Upper lobe of left lung (tissue), 6 donors: ENCODE data around the gene PPP6R3. TPM values are rescaled to one million over a fixed set of nuclear protein-coding genes. Genes with fewer than 3 reads are reported as not detected.
A peak's percentile ranks its signal among the peaks of the same experiment; 100 is the strongest.

Source experiments
- ATAC-seq, 2 donors: fragments of 200-7000 bp; cut with Tn5 transposase; one replicate each; pipeline ENCODE4 v1.9.1; 2022; ENCODE audit warnings: mild to moderate bottlenecking in 2 of 2, moderate library complexity in 2 of 2; ENCODE audit not compliant: low FRiP score in 2 of 2
- DNase-seq, 2 donors: peaks; one replicate each; pipeline ENCODE4 v3.0.0-alpha.2; 2019 to 2020
- H3K27ac ChIP-seq, 4 donors: fragments of 200-600 bp; sonication (generic); one replicate each; pipeline ENCODE4 v1.5.1; 2016 to 2019
- H3K27me3 ChIP-seq, 4 donors: fragments of 200-600 bp; sonication (generic); one replicate each; pipeline ENCODE4 v1.5.1; 2017 to 2019
- H3K36me3 ChIP-seq, 4 donors: fragments of 200-600 bp; sonication (generic); one replicate each; pipeline ENCODE4 v1.5.1; 2016 to 2019
- H3K4me1 ChIP-seq, 4 donors: fragments of 200-600 bp; sonication (generic); one replicate each; pipeline ENCODE4 v1.5.1; 2018 to 2019
- H3K4me3 ChIP-seq, 4 donors: fragments of 200-600 bp; sonication (generic); one replicate each; pipeline ENCODE4 v1.5.1; 2017 to 2019; ENCODE audit warnings: mild to moderate bottlenecking in 2 of 4, moderate library complexity in 1 of 4
- H3K9me3 ChIP-seq, 4 donors: fragments of 200-600 bp; sonication (generic); one replicate each; pipeline ENCODE4 v1.5.1; 2018 to 2019
- EP300 ChIP-seq, 4 donors: sonication (generic); formaldehyde crosslinking; IDR thresholded peaks; one replicate each; pipeline ENCODE4 v1.5.1; 2017; ENCODE audit warnings: antibody characterized with exemption in 4 of 4, control low read depth in 2 of 4
- POLR2A ChIP-seq, 4 donors: fragments of 450-650 bp; IDR thresholded peaks; one replicate each; pipeline ENCODE4 v1.5.1; 2016 to 2017; ENCODE audit warnings: antibody characterized with exemption in 4 of 4, mild to moderate bottlenecking in 2 of 4
- POLR2AphosphoS5 ChIP-seq, 2 donors: sonication (generic); formaldehyde crosslinking; IDR thresholded peaks; one replicate each; pipeline ENCODE4 v1.5.1; 2017; ENCODE audit warnings: antibody characterized with exemption in 2 of 2
- WGBS, 2 donors: methylation state at CpG; one replicate each; pipeline ENCODE4 v1.1.5; 2017 to 2018; 5-methylcytosine and 5-hydroxymethylcytosine counted together
- total RNA-seq, 6 donors: library from RNA; depleted of rRNA in 4 of 6; stranded (reverse); fragments of >200 nt in 4 of 6; gene quantifications; one replicate each; pipeline versions ENCODE4 v1.1.0 to v1.2.1, GENCODE V29; 2016 to 2021
- TF ChIP-seq, protein P1 (sequence below), 6 experiments: fragments of 450-650 bp in 4 of 6; fragments of 200-600 bp in 2 of 6; sonication (generic) in 2 of 6; IDR thresholded peaks; one replicate each; pipeline ENCODE4 v1.5.1; 2016 to 2019; ENCODE audit warnings: antibody characterized with exemption in 6 of 6
- donor health status: DM: no; HTN: no; CAD: no; lungs with moderate emphysema.
- donor health status: DM: no; HTN: yes; CAD: no; lungs with severe emphysema.

PPP6R3 gene
- total RNA-seq, 6 donors from 2014 or later: 75.7 to 195 (median 114) TPM

DNA sequence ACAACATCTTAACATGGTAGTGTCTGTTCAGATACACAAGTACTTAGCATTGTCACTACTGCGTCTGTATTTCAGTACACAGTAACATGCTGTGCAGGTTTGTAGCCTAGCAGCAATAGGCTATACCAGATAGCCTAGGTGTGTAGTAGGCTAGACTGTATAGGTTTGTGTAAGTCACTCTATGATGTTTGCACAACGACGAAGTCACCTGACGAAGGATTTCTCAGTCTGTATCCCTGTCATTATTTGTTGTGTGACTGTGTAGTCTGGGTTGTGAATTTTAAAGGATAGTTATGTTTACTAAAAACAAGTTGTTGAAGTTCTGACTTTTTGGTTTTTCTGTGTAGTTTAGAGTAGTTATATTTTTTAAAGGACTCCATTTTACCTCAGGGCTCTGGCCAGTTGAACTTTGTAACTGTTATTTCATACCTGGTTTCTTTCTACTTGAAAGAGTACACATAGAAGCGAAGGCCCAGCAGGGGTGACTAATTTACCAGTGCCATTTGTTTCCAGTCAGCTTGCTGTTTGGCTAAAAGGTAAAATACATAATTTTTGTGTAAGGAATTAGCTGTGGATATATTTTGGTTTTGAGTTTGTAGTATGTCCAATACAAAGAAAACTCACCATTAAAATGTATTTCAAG lies 72.3 kb downstream of the PPP6R3 start:
- Histone ChIP-seq H3K9me3 (no peaks in the 10 kb centered on the region), H3K36me3 (peaks cover 0 to 15% (median 3%) of the 10 kb centered on the region in 4 donors), H3K27ac (no peak overlapping the region), H3K4me1 (peaks cover 23 to 62% (median 35%) of the 10 kb centered on the region in 4 donors), H3K27me3 (no peaks in the 10 kb centered on the region), H3K4me3 (no peak overlapping the region)
- 88 to 91% methylated on average over 5 of the region's 5 CpGs for WGBS, 2 donors
- TF ChIP-seq, protein P1, sequence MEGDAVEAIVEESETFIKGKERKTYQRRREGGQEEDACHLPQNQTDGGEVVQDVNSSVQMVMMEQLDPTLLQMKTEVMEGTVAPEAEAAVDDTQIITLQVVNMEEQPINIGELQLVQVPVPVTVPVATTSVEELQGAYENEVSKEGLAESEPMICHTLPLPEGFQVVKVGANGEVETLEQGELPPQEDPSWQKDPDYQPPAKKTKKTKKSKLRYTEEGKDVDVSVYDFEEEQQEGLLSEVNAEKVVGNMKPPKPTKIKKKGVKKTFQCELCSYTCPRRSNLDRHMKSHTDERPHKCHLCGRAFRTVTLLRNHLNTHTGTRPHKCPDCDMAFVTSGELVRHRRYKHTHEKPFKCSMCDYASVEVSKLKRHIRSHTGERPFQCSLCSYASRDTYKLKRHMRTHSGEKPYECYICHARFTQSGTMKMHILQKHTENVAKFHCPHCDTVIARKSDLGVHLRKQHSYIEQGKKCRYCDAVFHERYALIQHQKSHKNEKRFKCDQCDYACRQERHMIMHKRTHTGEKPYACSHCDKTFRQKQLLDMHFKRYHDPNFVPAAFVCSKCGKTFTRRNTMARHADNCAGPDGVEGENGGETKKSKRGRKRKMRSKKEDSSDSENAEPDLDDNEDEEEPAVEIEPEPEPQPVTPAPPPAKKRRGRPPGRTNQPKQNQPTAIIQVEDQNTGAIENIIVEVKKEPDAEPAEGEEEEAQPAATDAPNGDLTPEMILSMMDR (IDR thresholded peaks at IDR 0.05): no peak
- TF ChIP-seq POLR2AphosphoS5 (IDR thresholded peaks at IDR 0.05) (no peak), EP300 (IDR thresholded peaks at IDR 0.05) (no peak), POLR2A (IDR thresholded peaks at IDR 0.05) (no peak)
- ATAC-seq (no peak), DNase-seq (no peak)

DNA sequence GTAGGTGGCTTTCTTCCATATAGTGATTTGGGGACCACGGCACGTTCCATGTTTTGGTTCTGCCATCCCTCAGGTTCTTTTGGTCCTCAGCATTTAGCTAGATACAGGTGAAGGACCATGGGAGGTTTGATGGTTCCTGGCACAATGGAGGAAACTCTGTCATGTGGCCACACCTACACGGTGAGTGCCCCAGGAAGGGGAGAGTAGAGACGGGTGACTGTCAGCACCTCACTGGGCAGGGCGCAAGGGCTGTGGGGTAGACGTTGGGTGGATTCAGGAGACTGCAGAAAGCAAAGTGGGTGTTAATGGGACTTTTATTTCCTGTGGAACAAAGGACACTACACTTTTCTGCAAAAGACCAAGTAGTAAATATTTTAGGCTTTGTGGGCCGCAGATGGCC lies 73.4 kb downstream of the PPP6R3 start:
- H3K9me3 ChIP-seq: no peaks in the 10 kb centered on the region
- WGBS, 2 donors: 71 to 77% methylated on average over 6 to 7 of the region's 7 CpGs
- TF ChIP-seq EP300 (IDR thresholded peaks at IDR 0.05) (no peak), POLR2A (IDR thresholded peaks at IDR 0.05) (no peak), POLR2AphosphoS5 (IDR thresholded peaks at IDR 0.05) (no peak)
- TF ChIP-seq, protein P1 (IDR thresholded peaks at IDR 0.05): no peak
- no peak overlapping the region for H3K4me3 ChIP-seq
- peaks cover 13 to 57% (median 28%) of the 10 kb centered on the region in 4 donors for H3K4me1 ChIP-seq
- H3K27me3 ChIP-seq: no peaks in the 10 kb centered on the region
- ATAC-seq: no peak
- no peak overlapping the region for H3K27ac ChIP-seq
- H3K36me3 ChIP-seq: peaks cover 2 to 26% (median 4%) of the 10 kb centered on the region in 4 donors
- DNase-seq: no peak

GRCh38 chr11:68535098-68535497 lies 74.5 kb downstream of the PPP6R3 start:
- WGBS, 2 donors: 83 to 85% methylated on average over 8 of the region's 8 CpGs
- DNase-seq (no peak), ATAC-seq (no peak)
- Histone ChIP-seq H3K36me3 (peaks cover 4 to 27% (median 7%) of the 10 kb centered on the region in 4 donors), H3K4me3 (no peak overlapping the region), H3K9me3 (no peaks in the 10 kb centered on the region), H3K4me1 (peaks cover 13 to 48% (median 24%) of the 10 kb centered on the region in 4 donors), H3K27ac (no peak overlapping the region), H3K27me3 (no peaks in the 10 kb centered on the region)
- TF ChIP-seq POLR2A (IDR thresholded peaks at IDR 0.05) (no peak), EP300 (IDR thresholded peaks at IDR 0.05) (no peak), POLR2AphosphoS5 (IDR thresholded peaks at IDR 0.05) (no peak)

DNA sequence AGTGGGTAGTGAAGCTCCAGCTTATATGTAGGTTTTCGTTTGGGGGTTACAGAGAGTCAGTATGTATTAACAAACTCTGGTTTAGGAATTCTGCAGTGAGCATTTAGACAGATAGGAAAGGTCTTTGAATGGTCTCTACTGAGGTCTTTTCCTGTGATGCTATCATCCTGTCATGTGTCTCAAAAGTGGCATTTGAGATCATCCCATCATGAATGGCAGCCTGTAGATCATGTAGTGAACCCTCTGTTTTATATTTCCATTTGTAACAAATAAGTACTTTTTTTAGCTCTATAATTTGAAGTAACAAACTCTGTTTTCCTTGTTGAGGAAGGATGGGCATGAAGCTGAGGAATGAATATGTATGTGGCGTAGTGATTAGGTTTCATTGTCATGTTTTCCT lies 76.2 kb downstream of the PPP6R3 start:
- TF ChIP-seq EP300 (IDR thresholded peaks at IDR 0.05) (no peak), POLR2A (IDR thresholded peaks at IDR 0.05) (no peak), POLR2AphosphoS5 (IDR thresholded peaks at IDR 0.05) (no peak)
- TF ChIP-seq, protein P1 (IDR thresholded peaks at IDR 0.05): no peak
- H3K27ac ChIP-seq: peak overlapping the region in 1 of 4 donors; percentile 19
- peaks cover 13 to 53% (median 28%) of the 10 kb centered on the region in 4 donors for H3K4me1 ChIP-seq
- H3K9me3 ChIP-seq: no peaks in the 10 kb centered on the region
- ATAC-seq (no peak), DNase-seq (no peak)
- H3K27me3 ChIP-seq: no peaks in the 10 kb centered on the region
- H3K36me3 ChIP-seq: peaks cover 4 to 42% (median 10%) of the 10 kb centered on the region in 4 donors
- no peak overlapping the region for H3K4me3 ChIP-seq
- WGBS, 2 donors: 82 to 94% methylated on average over 2 of the region's 2 CpGs

DNA sequence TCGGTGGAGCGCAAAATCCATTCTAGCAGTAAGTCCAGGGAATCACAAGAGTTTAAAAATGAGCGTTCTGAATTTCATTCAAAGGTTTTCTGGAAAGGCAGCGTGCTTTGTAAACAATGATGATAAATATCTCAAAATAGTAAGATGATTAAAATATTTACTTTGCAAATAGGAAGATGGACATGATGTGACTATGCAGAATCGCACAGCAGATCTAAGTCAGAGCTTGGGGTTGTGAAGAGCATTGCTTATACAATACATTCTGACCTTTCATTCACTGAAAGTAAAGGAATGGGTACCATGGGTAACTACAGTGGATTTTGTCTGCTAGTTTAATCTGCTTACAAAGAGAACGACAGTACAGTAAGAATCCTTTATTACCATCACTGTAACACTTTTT lies 77.5 kb downstream of the PPP6R3 start:
- no peak overlapping the region for H3K4me3 ChIP-seq
- peaks cover 5 to 44% (median 11%) of the 10 kb centered on the region in 4 donors for H3K36me3 ChIP-seq
- H3K9me3 ChIP-seq: no peaks in the 10 kb centered on the region
- H3K27me3 ChIP-seq: no peaks in the 10 kb centered on the region
- no peak overlapping the region for H3K27ac ChIP-seq
- TF ChIP-seq, protein P1 (IDR thresholded peaks at IDR 0.05): no peak
- TF ChIP-seq EP300 (IDR thresholded peaks at IDR 0.05) (no peak), POLR2AphosphoS5 (IDR thresholded peaks at IDR 0.05) (no peak), POLR2A (IDR thresholded peaks at IDR 0.05) (no peak)
- H3K4me1 ChIP-seq: peaks cover 16 to 45% (median 31%) of the 10 kb centered on the region in 4 donors
- ATAC-seq: no peak
- WGBS, 2 donors: 58 to 81% methylated on average over 6 of the region's 6 CpGs
- DNase-seq: no peak
